Right lung (tissue), 10 donors: Measurements from ENCODE around the gene TULP1. TPM values are rescaled to one million over a fixed set of nuclear protein-coding genes. Genes with fewer than 3 reads are reported as not detected.
"Not testable (repeated sequence)": the region's sequence is repeated elsewhere in the genome, so short reads cannot be mapped to it uniquely, and the experiment has no call there.

ENCODE experiments used
- DNase-seq, 2 donors: peaks; one replicate each; pipeline ENCODE4 v3.0.0-alpha.2; 2013
- long read RNA-seq, 8 donors: transcript quantifications; one replicate each; lab custom pipeline, GENCODE V29; 2026
- polyA plus RNA-seq, 5 donors: library from polyadenylated mRNA; unstranded; fragments of 120-200 nt; gene quantifications; one replicate each; pipeline versions ENCODE4 v1.2.1 to v1.2.3, GENCODE V29; 2013; ENCODE audit warnings: inconsistent platforms in 1 of 5, low replicate concordance in 1 of 5; ENCODE audit not compliant: insufficient read length in 5 of 5, insufficient read depth in 1 of 5

TULP1 gene
- 1 to 10 TPM; 3.9 to 8.2 (median 6.3) TPM for polyA plus RNA-seq
- long read RNA-seq, donor 1 = 0 reads
- long read RNA-seq, donor 2 = 0 reads
- long read RNA-seq, donor 3, partial matches to known transcripts = 7 of 7 reads
- long read RNA-seq, donor 3, other reads (novel, unspliced or antisense) = 0 of 7 reads
- long read RNA-seq, donor 4 = 0 reads
- long read RNA-seq, donor 5 = 0 reads
- long read RNA-seq, donor 6 = 0 reads
- long read RNA-seq, donor 7, partial matches to known transcripts = 5 of 5 reads
- long read RNA-seq, donor 7, other reads (novel, unspliced or antisense) = 0 of 5 reads
- long read RNA-seq, donor 8, partial matches to known transcripts = 0 of 1 reads
- long read RNA-seq, donor 8, other reads (novel, unspliced or antisense) = 0 of 1 reads

- DNase-seq = no peak
Measured at GRCh38 chr6:35512740-35513139, at the start of gene TULP1. TULP1 (minus strand) TSS chr6:35512896; CDS start chr6:35512858, 38 bp downstream.

GRCh38 chr6:35562060-35562459 lies 49.4 kb upstream of the TULP1 start:
- peak; percentile 51 to 59 for DNase-seq

DNA sequence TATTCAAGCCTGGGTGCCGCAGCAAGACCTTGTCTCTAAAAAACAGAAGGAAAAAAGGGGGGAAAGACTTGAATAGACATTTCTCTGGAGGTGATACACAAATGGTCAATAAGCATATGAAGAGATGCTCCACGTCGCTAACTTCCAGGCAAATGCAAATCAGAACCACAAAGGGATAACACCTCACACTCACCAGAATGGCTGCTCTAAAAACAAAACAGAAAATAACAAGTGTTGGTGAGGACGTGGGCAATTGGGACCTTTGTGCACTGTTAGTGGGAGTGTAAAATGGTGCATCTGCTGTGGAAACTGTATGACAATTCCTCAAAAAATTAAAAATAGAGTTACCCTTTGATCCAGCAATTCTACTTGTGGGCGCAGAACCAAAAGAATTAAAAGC lies 48.4 kb upstream of the TULP1 start:
- DNase-seq = no peak

- DNase-seq = no peak
Measured at GRCh38 chr6:35558571-35558970, 45.9 kb upstream of the TULP1 start.

DNA sequence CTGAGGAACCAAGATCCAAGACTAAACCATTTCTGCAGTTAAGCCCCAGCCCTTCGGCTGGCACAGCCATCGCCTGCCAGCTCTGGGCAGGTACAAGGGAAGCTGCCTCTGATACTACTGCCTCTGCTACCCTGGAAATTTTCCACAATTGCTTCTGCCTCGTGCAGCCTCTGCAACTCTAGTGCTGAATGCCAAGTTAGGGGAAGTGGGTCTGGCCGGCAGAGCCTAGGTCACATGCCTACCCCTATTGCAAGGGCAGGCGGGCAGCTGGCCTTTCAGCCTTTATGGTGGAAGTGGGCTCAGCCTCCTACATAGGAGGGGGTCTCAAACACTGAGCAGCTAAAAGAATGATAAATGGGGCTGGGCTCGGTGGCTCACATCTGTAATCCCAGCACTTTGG lies 44.5 kb upstream of the TULP1 start:
- no peak for DNase-seq

DNA sequence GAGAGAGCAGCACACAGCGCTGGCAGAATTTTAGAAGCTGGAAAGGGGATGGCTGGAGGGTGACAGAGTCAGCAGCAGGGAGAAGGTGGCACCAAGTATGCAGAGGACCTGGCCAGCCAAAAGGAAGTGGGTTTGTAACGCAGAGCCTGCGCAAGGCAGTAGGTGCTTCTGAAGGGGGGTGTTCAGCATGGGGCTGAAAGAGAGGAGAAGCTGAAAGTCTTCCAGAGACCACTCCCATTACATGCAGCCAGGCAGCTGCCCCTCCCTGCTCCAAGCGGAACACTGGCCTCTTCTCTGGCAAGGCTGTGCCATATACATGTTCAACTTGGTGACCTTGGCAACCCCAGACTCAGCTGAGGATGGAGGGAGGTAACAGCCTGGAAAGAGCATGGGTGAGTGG lies 42.1 kb upstream of the TULP1 start:
- DNase-seq = no peak

- no peak for DNase-seq
Measured at GRCh38 chr6:35553315-35553714, 40.6 kb upstream of the TULP1 start.

GRCh38 chr6:35552285-35552917 lies 39.7 kb upstream of the TULP1 start:
- DNase-seq = no peak

DNA sequence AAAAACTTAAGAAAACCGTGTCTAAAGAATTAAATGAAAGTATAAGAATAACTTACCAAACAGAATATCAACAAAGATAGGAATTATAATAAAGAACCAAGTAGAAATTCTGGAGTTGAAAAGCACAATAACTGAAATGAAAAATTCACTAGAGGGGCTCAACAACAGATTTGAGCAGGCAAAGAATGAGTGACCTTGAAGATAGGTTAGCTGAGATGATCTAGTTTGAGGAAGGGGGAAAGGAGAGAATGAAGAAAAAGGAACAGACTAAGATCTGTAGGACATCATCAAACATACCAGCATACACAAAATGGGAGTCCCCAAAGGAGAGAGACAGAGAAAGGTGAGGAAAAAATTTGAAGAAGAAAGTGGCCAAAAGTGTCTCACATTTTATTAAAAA lies 37.7 kb upstream of the TULP1 start:
- DNase-seq = no peak

DNA sequence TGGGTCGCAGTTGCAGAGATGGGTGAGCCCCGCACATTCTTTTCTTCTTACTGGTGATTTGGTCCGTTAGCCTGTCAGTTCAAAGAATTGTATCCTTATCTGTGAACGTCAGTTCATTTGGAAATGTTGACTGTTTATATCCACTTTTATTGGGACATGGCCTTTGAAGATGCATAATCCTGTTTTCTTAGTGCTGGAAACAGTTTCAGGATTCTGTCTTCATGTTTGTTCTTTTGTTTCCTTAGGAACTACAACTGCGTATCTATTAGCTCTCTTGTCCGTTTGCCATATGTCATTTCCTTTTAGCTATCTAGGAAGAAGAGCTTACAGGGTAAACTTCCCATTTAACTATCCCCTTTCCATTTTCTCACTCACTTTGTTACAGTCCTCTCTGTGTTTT lies 35.0 kb upstream of the TULP1 start:
- peak in 1 of 2 donors; percentile 41 for DNase-seq

DNA sequence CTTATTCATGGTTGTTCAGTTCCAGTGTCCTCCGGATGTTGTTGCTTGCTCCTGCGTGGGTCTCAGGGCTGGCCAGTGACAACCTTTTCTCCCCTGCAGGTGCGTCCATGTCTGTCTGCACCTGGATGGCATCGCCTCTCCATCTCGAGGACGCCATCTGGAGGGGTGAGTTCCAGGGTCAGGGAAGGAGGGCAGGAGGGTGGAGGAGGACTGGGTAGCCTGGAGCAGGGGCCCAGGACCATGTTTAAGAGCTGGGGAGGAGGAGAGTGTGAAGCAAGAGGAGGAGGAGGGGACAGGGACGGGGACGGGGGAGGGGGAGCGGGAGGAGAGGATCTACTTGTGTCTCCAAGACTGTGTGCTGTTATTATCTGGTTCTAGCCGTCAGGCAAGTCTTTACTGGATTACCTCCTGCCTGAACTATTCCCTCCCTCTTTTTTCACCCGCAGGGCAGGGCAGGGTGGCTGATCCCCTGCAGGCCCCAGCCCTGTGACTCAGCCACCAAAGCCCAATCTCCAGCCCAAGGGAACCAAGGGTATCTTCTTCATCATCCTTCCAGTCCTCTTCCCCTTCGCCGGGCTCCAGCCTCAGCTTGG lies 32.2 kb upstream of the TULP1 start:
- DNase-seq = no peak

DNA sequence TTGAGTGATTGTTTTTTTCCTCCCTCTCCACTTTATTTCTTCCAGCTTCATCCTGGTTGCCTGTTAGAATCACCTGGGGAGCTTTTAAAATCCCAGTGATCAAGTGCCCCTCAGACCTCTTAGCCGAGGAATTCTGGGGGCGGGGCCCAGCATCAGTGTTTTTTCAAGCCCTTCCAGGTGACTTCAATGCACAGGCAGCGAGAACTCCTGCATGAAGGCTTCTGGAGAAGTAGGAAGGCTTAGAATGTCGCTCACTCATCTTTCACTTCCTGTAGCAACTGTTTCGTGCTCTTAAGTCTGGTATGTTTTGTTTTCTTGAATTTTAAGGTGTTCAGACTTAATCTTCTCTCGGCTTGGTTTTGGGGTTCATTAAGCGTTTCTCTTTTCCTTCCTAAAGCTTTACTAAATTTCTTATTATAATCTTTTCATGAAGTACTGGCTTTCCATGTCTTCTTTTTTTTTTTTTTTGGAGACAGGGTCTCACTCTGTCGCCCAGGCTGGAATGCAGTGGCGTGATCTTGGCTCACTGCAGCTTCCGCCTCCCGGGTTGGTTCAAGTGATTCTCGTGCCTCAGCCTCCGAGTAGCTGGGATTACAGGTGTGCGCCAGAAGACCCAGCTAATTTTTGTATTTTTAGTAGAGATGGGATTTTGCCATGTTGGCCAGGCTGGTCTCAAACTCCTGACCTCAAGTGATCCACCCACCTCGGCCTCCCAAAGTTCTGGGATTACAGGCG lies 30.9 kb upstream of the TULP1 start:
- peak in 1 of 2 donors; percentile 26 for DNase-seq

DNA sequence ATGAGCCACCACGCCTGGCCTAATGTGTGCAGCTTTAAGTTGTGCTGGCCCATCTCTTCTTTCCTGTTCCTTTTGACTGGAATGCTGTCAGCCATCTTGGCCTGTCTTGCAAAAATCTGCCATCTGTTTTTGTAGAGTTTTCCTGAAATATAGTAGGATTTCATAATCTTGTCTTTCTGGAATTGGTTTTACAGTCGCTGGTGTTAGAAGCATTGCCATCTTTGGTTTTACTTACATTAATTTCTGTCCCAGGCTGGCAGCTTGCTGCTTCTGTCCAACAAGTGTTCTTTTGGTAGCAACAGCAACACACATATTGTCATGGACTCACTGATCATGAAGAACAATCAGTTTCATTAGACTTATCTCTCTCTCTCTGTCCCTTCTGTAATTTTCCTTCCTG lies 29.1 kb upstream of the TULP1 start:
- no peak for DNase-seq

DNA sequence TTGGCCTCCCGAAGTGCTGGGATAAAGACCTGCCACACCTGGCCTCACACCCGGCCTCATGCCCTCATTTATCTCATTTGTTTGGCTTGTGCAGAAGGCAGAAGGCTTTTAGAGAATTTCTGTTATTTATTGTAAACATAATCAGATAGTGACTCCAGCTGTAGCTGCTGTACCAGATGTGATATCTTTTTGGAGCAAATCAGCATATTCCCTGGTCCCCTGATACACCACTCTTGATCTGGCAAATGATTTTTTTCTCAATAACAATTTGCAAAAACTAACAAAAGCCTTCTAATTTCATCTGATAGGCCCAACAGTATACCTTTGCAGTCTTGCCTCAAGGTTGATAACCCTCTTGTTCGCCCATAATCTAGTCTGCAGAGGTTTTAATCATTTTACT lies 26.5 kb upstream of the TULP1 start:
- DNase-seq = no peak

- DNase-seq = not testable (repeated sequence)
Measured at GRCh38 chr6:35535847-35536246, 23.2 kb upstream of the TULP1 start.

GRCh38 chr6:35534407-35535170 lies 21.9 kb upstream of the TULP1 start:
- DNase-seq = peak in 1 of 2 donors; percentile 15

DNA sequence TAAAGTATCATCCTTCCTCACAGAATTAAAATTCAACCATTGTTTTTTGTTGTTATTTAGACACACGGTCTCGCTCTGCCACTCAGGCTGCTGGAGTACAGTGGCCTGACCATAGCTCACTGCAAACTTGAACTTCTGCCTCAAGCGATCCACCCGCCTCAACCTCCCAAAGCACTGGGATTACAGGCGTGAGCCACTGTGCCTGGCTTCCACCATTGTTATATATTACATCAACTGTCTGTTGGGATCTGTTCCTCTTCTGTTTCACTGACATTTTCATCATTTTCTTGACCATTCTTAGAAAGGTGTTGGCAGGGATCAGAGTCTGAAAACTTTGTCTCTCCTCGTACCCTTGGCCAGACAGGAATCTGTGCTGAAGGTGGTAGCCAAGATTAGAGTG lies 21.3 kb upstream of the TULP1 start:
- no peak for DNase-seq

DNA sequence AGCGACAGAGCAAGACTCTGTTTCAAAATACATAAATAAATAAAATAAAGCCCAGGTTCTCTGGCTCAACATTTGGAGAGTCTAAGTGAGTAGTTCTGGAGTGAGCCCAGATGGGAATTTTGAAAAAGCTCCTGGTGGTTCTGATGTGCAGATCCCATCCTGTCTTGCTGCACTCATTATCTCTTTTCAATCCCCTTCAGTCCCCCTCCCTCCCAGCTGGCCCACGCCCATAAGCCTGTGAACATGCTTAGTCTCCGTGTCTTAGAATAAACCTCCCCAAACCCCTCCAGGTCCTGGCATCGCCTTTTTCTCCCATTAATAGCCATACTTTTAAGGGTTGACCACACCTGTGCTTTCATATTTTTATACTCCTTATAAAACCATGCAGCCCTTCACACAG lies 19.4 kb upstream of the TULP1 start:
- no peak for DNase-seq

GRCh38 chr6:35524380-35525020 lies 11.8 kb upstream of the TULP1 start:
- no peak for DNase-seq

DNA sequence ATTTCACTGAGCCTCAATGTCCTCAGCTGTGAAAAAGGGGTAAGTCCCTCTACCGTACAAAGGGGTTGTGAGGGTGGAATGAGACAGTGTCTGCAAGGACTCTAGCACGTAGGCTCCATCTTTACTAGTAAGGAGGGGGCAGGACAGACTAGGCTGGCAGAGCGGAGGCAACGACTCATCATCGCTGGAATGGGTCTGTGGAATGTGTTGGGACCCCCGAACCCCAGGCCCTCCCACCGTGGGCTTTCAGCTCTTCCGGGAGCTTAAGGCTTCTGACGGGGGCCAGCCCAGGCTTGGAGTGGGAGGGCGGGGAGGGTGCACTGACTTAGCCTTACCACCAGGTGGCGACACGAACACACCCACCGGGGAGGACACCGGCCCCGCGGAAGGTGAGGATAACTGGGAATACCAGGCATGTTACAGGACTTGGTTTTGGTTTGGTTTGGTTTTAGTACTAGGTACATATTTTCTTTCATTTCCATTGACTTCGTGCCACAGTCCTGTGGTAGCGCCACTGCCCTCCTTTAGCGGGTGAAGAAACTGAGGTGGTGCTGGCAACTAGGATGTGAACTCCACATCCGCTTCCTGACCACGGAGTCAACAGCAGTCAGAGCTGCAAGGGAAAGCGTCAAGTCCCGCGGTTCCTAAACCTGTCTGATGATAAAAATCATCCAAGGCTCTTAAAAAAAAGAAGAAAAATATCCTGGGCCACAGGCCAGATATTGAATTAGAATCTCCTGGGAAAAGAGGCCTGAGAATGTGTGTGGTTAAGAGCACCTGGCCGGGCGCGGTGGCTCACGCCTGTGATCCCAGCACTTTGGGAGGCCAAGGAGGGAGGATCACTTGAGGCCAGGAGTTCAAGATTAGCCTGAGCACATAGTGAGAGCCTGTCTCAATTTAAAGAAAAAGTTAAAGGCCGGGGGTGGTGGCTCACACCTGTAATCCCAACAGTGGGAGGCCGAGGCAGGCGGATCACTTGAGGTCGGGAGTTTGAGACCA lies 10.3 kb upstream of the TULP1 start:
- peak in 1 of 2 donors; percentile 36 for DNase-seq
